ENCODE results near the gene LMX1A. TPM values are rescaled to one million over a fixed set of nuclear protein-coding genes. Genes with fewer than 3 reads are reported as not detected.

LMX1A gene
- total RNA-seq, 1 experiment from 2014 or later: not detected

- Histone ChIP-seq H3K4me3 (ENCODE audit: low read depth in 2 of 2, low read length in 2 of 2) (no peak overlapping the region), H3K9me3 (ENCODE audit: control insufficient read depth, insufficient read depth, low read depth, low read length) (no peaks in the 10 kb centered on the region), H3K27ac (ENCODE audit: low read length) (no peak overlapping the region), H3K36me3 (ENCODE audit: control insufficient read depth, insufficient read depth, low read length) (no peaks in the 10 kb centered on the region), H3K27me3 (ENCODE audit: control insufficient read depth, insufficient read depth, low read length) (no peaks in the 10 kb centered on the region; the same call in 1 of the 2 replicates), H3K4me1 (ENCODE audit: control insufficient read depth, insufficient read depth, low read length) (no peaks in the 10 kb centered on the region)
- intact Hi-C loops (cut with micrococcal nuclease; ENCODE audit: unreplicated experiment): no loop called here
- DNase-seq (ENCODE audit: low read depth, low spot score) (no peak), ATAC-seq (no peak)
- ChIA-PET CTCF (no interaction called here), POLR2A (no interaction called here)
- BruUV-seq (replicated peaks): no TSS peak
- TF ChIP-seq CTCF (IDR thresholded peaks at IDR 0.05) (no peak), POLR2AphosphoS5 (IDR thresholded peaks at IDR 0.05; ENCODE audit: low read depth, low read length) (no peak), TCF7L2 (IDR thresholded peaks at IDR 0.05; ENCODE audit: low read depth, low read length) (no peak), REST (IDR thresholded peaks at IDR 0.05; ENCODE audit: insufficient read depth in 1 of 2, low read depth in 2 of 2, low read length in 1 of 2) (no peak), SIN3A (IDR thresholded peaks at IDR 0.05; ENCODE audit: borderline replicate concordance, insufficient read depth, low read depth, low read length) (no peak)
- in situ Hi-C loops (cut with HindIII; ENCODE audit: low pct_unique_long_range_greater_than_20kb, low sequenced_read_pairs): no loop called here
These were observed 40.3 kb downstream of the LMX1A start for GRCh38 chr1:165316153-165316772.

- intact Hi-C loops (cut with micrococcal nuclease; ENCODE audit: unreplicated experiment): no loop called here
- no peaks in the 10 kb centered on the region for H3K9me3 ChIP-seq (ENCODE audit: control insufficient read depth, insufficient read depth, low read depth, low read length)
- H3K27me3 ChIP-seq (ENCODE audit: control insufficient read depth, insufficient read depth, low read length): no peaks in the 10 kb centered on the region; the same call in 1 of the 2 replicates
- H3K27ac ChIP-seq (ENCODE audit: low read length): no peak overlapping the region
- no peak for TF ChIP-seq SIN3A (IDR thresholded peaks at IDR 0.05; ENCODE audit: borderline replicate concordance, insufficient read depth, low read depth, low read length)
- no peak for TF ChIP-seq TCF7L2 (IDR thresholded peaks at IDR 0.05; ENCODE audit: low read depth, low read length)
- TF ChIP-seq CTCF (IDR thresholded peaks at IDR 0.05): no peak
- TF ChIP-seq POLR2AphosphoS5 (IDR thresholded peaks at IDR 0.05; ENCODE audit: low read depth, low read length): no peak
- TF ChIP-seq REST (IDR thresholded peaks at IDR 0.05; ENCODE audit: insufficient read depth in 1 of 2, low read depth in 2 of 2, low read length in 1 of 2): no peak
- DNase-seq (ENCODE audit: low read depth, low spot score) (no peak), ATAC-seq (no peak)
- ChIA-PET CTCF (no interaction called here), POLR2A (no interaction called here)
- no peak overlapping the region for H3K4me3 ChIP-seq (ENCODE audit: low read depth in 2 of 2, low read length in 2 of 2)
- BruUV-seq (replicated peaks): no TSS peak
- in situ Hi-C loops (cut with HindIII; ENCODE audit: low pct_unique_long_range_greater_than_20kb, low sequenced_read_pairs): no loop called here
- H3K36me3 ChIP-seq (ENCODE audit: control insufficient read depth, insufficient read depth, low read length): no peaks in the 10 kb centered on the region
- H3K4me1 ChIP-seq (ENCODE audit: control insufficient read depth, insufficient read depth, low read length): no peaks in the 10 kb centered on the region
These were observed 41.0 kb downstream of the LMX1A start for GRCh38 chr1:165315481-165315880.

Data from Panc1 (cell line).